ENCODE data around the gene S100Z.

Gene S100Z

GRCh38 chr5:76952795-76953536 lies 103.2 kb downstream of the S100Z start, which contains the start of gene CRHBP:
Gene CRHBP (plus strand): TSS chr5:76953045. CDS start chr5:76953135, 90 bp downstream.
- TF ChIP-seq CTCF (IDR thresholded peaks at IDR 0.05; ENCODE audit: insufficient read depth, low read length, poor library complexity, severe bottlenecking) (no peak), EZH2phosphoT487 (conservative IDR thresholded peaks at IDR 0.05; ENCODE audit: low read length) (no peak)
- no peak within 1 kb of the TSS for H3K4me3 ChIP-seq (ENCODE audit: insufficient read depth, low read length, poor library complexity, severe bottlenecking)
- no peaks in the 10 kb centered on the region for H4K20me1 ChIP-seq (ENCODE audit: low read depth, low read length)
- H3F3A ChIP-seq (ENCODE audit: insufficient read depth): no peaks in the 10 kb centered on the region; the same call in 1 of the 2 replicates
- no peak within 1 kb of the TSS for H3K9ac ChIP-seq (ENCODE audit: low read length)
- H2AFZ ChIP-seq (ENCODE audit: low read depth, low read length, severe bottlenecking): no peak within 1 kb of the TSS
- peaks cover 9% of the 10 kb centered on the region; the same call in 1 of the 2 replicates for H3K36me3 ChIP-seq (ENCODE audit: low read length)
- no peak within 1 kb of the TSS for H3K27ac ChIP-seq (ENCODE audit: low read depth, low read length)
- H3K9me2 ChIP-seq (replicated peaks; ENCODE audit: insufficient read depth, low read length): no peaks in the 10 kb centered on the region
- no peak within 1 kb of the TSS for H3K4me2 ChIP-seq (ENCODE audit: low read depth, low read length, poor library complexity, severe bottlenecking)
- no peaks in the 10 kb centered on the region for H3K27me3 ChIP-seq (ENCODE audit: low read length)
- H3K79me2 ChIP-seq (ENCODE audit: insufficient read depth, low read length): no peaks in the 10 kb centered on the region
- H3K9me3 ChIP-seq (ENCODE audit: insufficient read depth, low read length): no peaks in the 10 kb centered on the region

- no peak overlapping the region for H3K27ac ChIP-seq (ENCODE audit: low read depth, low read length)
- no peaks in the 10 kb centered on the region for H3K9me3 ChIP-seq (ENCODE audit: insufficient read depth, low read length)
- H3K9me2 ChIP-seq (replicated peaks; ENCODE audit: insufficient read depth, low read length): no peaks in the 10 kb centered on the region
- no peak overlapping the region for H3K4me2 ChIP-seq (ENCODE audit: low read depth, low read length, poor library complexity, severe bottlenecking)
- H4K20me1 ChIP-seq (ENCODE audit: low read depth, low read length): no peaks in the 10 kb centered on the region
- H3K36me3 ChIP-seq (ENCODE audit: low read length): peaks cover 15% of the 10 kb centered on the region; the same call in 1 of the 2 replicates
- no peak for TF ChIP-seq CTCF (IDR thresholded peaks at IDR 0.05; ENCODE audit: insufficient read depth, low read length, poor library complexity, severe bottlenecking)
- no peak for TF ChIP-seq EZH2phosphoT487 (conservative IDR thresholded peaks at IDR 0.05; ENCODE audit: low read length)
- H3K79me2 ChIP-seq (ENCODE audit: insufficient read depth, low read length): no peaks in the 10 kb centered on the region
- no peaks in the 10 kb centered on the region; the same call in 1 of the 2 replicates for H3F3A ChIP-seq (ENCODE audit: insufficient read depth)
- no peak overlapping the region for H3K4me3 ChIP-seq (ENCODE audit: insufficient read depth, low read length, poor library complexity, severe bottlenecking)
- H3K9ac ChIP-seq (ENCODE audit: low read length): no peak overlapping the region
- no peaks in the 10 kb centered on the region for H3K27me3 ChIP-seq (ENCODE audit: low read length)
- H2AFZ ChIP-seq (ENCODE audit: low read depth, low read length, severe bottlenecking): no peak overlapping the region
Measured at GRCh38 chr5:76953551-76954382, 104.0 kb downstream of the S100Z start.

- Histone ChIP-seq H3K9me2 (replicated peaks; ENCODE audit: insufficient read depth, low read length) (no peaks in the 10 kb centered on the region), H3K4me2 (ENCODE audit: low read depth, low read length, poor library complexity, severe bottlenecking) (no peak overlapping the region), H3K4me3 (ENCODE audit: insufficient read depth, low read length, poor library complexity, severe bottlenecking) (no peak overlapping the region), H3K9me3 (ENCODE audit: insufficient read depth, low read length) (no peaks in the 10 kb centered on the region), H3K36me3 (ENCODE audit: low read length) (peaks cover 18% of the 10 kb centered on the region; the same call in 1 of the 2 replicates), H3K27ac (ENCODE audit: low read depth, low read length) (no peak overlapping the region), H3K27me3 (ENCODE audit: low read length) (no peaks in the 10 kb centered on the region), H2AFZ (ENCODE audit: low read depth, low read length, severe bottlenecking) (no peak overlapping the region), H3K9ac (ENCODE audit: low read length) (no peak overlapping the region), H4K20me1 (ENCODE audit: low read depth, low read length) (no peaks in the 10 kb centered on the region), H3K79me2 (ENCODE audit: insufficient read depth, low read length) (no peaks in the 10 kb centered on the region), H3F3A (ENCODE audit: insufficient read depth) (no peaks in the 10 kb centered on the region; the same call in 1 of the 2 replicates)
- TF ChIP-seq EZH2phosphoT487 (conservative IDR thresholded peaks at IDR 0.05; ENCODE audit: low read length): no peak
- no peak for TF ChIP-seq CTCF (IDR thresholded peaks at IDR 0.05; ENCODE audit: insufficient read depth, low read length, poor library complexity, severe bottlenecking)
Measured at GRCh38 chr5:76954383-76954763, 104.6 kb downstream of the S100Z start.

Data from SU-DHL-6 (cell line).